ENCODE measurements around the gene MOSPD3. TPM values are rescaled to one million over a fixed set of nuclear protein-coding genes. Genes with fewer than 3 reads are reported as not detected.

Gene MOSPD3
- total RNA-seq, 2 experiments from 2014 or later = 14.4 to 19.9 TPM

- DNase-seq (peak; percentile 73), ATAC-seq (peak; percentile 45)
- intact Hi-C loops (cut with DNase I, micrococcal nuclease) = loop anchor here in 1 of 2 experiments (2.0 kb wide), 1 partner anchor 14 kb away; no protein-coding TSS in a partner anchor
- POLR2A ChIA-PET = interaction anchor here (1.2 kb wide), 1 partner anchor 17 kb away, joined by 3 read pairs; the partner anchor contains the start of gene FBXO24
- H3K27me3 Mint-ChIP-seq = no peaks in the 10 kb centered on the region
- CTCF ChIA-PET = interaction anchor here (0.6 to 1.5 kb wide), 4 partner anchors 10 to 87 kb away, joined by 3 to 5 read pairs (median 4); no protein-coding TSS in a partner anchor
- peak overlapping the region; percentile 2 for H3K4me3 Mint-ChIP-seq
- peaks cover 36% of the 10 kb centered on the region for H3K4me1 Mint-ChIP-seq
- no peaks in the 10 kb centered on the region for H3K9me3 Mint-ChIP-seq (ENCODE audit: low read depth)
- H3K27ac Mint-ChIP-seq = no peak overlapping the region
- H3K36me3 Mint-ChIP-seq (ENCODE audit: low read depth) = peaks cover 17% of the 10 kb centered on the region
Observed at GRCh38 chr7:100568896-100569844, 43.2 kb upstream of the MOSPD3 start.

GRCh38 chr7:100570954-100571828, 41.1 kb upstream of the MOSPD3 start:
- peak; percentile 25 for DNase-seq
- no peak overlapping the region for H3K27ac Mint-ChIP-seq
- peaks cover 13% of the 10 kb centered on the region for H3K36me3 Mint-ChIP-seq (ENCODE audit: low read depth)
- intact Hi-C loops (cut with DNase I, micrococcal nuclease) = no loop called here
- ChIA-PET CTCF (interaction anchor here (0.9 to 1.9 kb wide), 6 partner anchors 12 to 97 kb away, joined by 3 to 6 read pairs (median 3); partner anchors contain the start of genes FBXO24 and LRCH4), POLR2A (interaction anchor here (0.6 to 1.6 kb wide), 2 partner anchors 13 to 109 kb away, joined by 8 read pairs; no protein-coding TSS in a partner anchor)
- H3K4me3 Mint-ChIP-seq = no peak overlapping the region
- H3K27me3 Mint-ChIP-seq = no peaks in the 10 kb centered on the region
- ATAC-seq = no peak
- peaks cover 36% of the 10 kb centered on the region for H3K4me1 Mint-ChIP-seq
- H3K9me3 Mint-ChIP-seq (ENCODE audit: low read depth) = no peaks in the 10 kb centered on the region

GRCh38 chr7:100571829-100572116, 40.6 kb upstream of the MOSPD3 start:
- no peaks in the 10 kb centered on the region for H3K27me3 Mint-ChIP-seq
- no peak for DNase-seq
- peaks cover 16% of the 10 kb centered on the region for H3K36me3 Mint-ChIP-seq (ENCODE audit: low read depth)
- intact Hi-C loops (cut with DNase I, micrococcal nuclease) = no loop called here
- ATAC-seq = no peak
- no peak overlapping the region for H3K4me3 Mint-ChIP-seq
- peaks cover 36% of the 10 kb centered on the region for H3K4me1 Mint-ChIP-seq
- H3K9me3 Mint-ChIP-seq (ENCODE audit: low read depth) = no peaks in the 10 kb centered on the region
- POLR2A ChIA-PET = interaction anchor here (1.6 kb wide), 1 partner anchor 13 kb away, joined by 8 read pairs; no protein-coding TSS in a partner anchor
- CTCF ChIA-PET = interaction anchor here (0.9 to 1.9 kb wide), 4 partner anchors 12 to 29 kb away, joined by 3 to 6 read pairs (median 4); partner anchors contain the start of genes FBXO24 and LRCH4
- no peak overlapping the region for H3K27ac Mint-ChIP-seq

GRCh38 chr7:100572281-100572948, 39.9 kb upstream of the MOSPD3 start:
- Mint-ChIP-seq H3K27me3 (no peaks in the 10 kb centered on the region), H3K4me3 (no peak overlapping the region), H3K27ac (no peak overlapping the region), H3K36me3 (ENCODE audit: low read depth) (peaks cover 16% of the 10 kb centered on the region), H3K9me3 (ENCODE audit: low read depth) (no peaks in the 10 kb centered on the region), H3K4me1 (peaks cover 36% of the 10 kb centered on the region)
- ChIA-PET CTCF (no interaction called here), POLR2A (interaction anchor here (0.6 kb wide), 1 partner anchor 26 kb away, joined by 3 read pairs; no protein-coding TSS in a partner anchor)
- DNase-seq (no peak), ATAC-seq (no peak)
- intact Hi-C loops (cut with DNase I, micrococcal nuclease) = no loop called here

- H3K4me3 Mint-ChIP-seq = no peak overlapping the region
- ATAC-seq (no peak), DNase-seq (no peak)
- POLR2A ChIA-PET = interaction anchor here (0.6 kb wide), 1 partner anchor 27 kb away, joined by 3 read pairs; no protein-coding TSS in a partner anchor
- peaks cover 16% of the 10 kb centered on the region for H3K36me3 Mint-ChIP-seq (ENCODE audit: low read depth)
- CTCF ChIA-PET = no interaction called here
- H3K27ac Mint-ChIP-seq = no peak overlapping the region
- intact Hi-C loops (cut with DNase I, micrococcal nuclease) = no loop called here
- no peaks in the 10 kb centered on the region for H3K27me3 Mint-ChIP-seq
- no peaks in the 10 kb centered on the region for H3K9me3 Mint-ChIP-seq (ENCODE audit: low read depth)
- H3K4me1 Mint-ChIP-seq = peaks cover 29% of the 10 kb centered on the region
Observed at GRCh38 chr7:100572949-100573675, 39.2 kb upstream of the MOSPD3 start.

- ChIA-PET POLR2A (no interaction called here), CTCF (no interaction called here)
- Mint-ChIP-seq H3K27ac (no peak within 1 kb of the TSS), H3K4me3 (no peak within 1 kb of the TSS), H3K4me1 (peaks cover 25% of the 10 kb centered on the region), H3K36me3 (ENCODE audit: low read depth) (peaks cover 17% of the 10 kb centered on the region), H3K9me3 (ENCODE audit: low read depth) (no peaks in the 10 kb centered on the region), H3K27me3 (no peaks in the 10 kb centered on the region)
- no peak for ATAC-seq
- intact Hi-C loops (cut with DNase I, micrococcal nuclease) = no loop called here
- DNase-seq = no peak
Observed at GRCh38 chr7:100573691-100574361, 38.5 kb upstream of the MOSPD3 start, which contains the start of gene SAP25. Gene SAP25, minus strand, starts transcription at chr7:100573900. Its CDS starts 158 bp downstream, at chr7:100573742.

- ATAC-seq (no peak), DNase-seq (no peak)
- H3K27me3 Mint-ChIP-seq = no peaks in the 10 kb centered on the region
- POLR2A ChIA-PET = no interaction called here
- H3K9me3 Mint-ChIP-seq (ENCODE audit: low read depth) = no peaks in the 10 kb centered on the region
- H3K4me3 Mint-ChIP-seq = no peak overlapping the region
- CTCF ChIA-PET = no interaction called here
- H3K27ac Mint-ChIP-seq = no peak overlapping the region
- peaks cover 20% of the 10 kb centered on the region for H3K36me3 Mint-ChIP-seq (ENCODE audit: low read depth)
- intact Hi-C loops (cut with DNase I, micrococcal nuclease) = no loop called here
- H3K4me1 Mint-ChIP-seq = peaks cover 17% of the 10 kb centered on the region
Observed at GRCh38 chr7:100574362-100575205, 37.8 kb upstream of the MOSPD3 start.

GRCh38 chr7:100575206-100575631, 37.1 kb upstream of the MOSPD3 start:
- peaks cover 22% of the 10 kb centered on the region for H3K36me3 Mint-ChIP-seq (ENCODE audit: low read depth)
- H3K4me3 Mint-ChIP-seq = no peak overlapping the region
- H3K4me1 Mint-ChIP-seq = peaks cover 13% of the 10 kb centered on the region
- no peaks in the 10 kb centered on the region for H3K27me3 Mint-ChIP-seq
- intact Hi-C loops (cut with DNase I, micrococcal nuclease) = no loop called here
- H3K27ac Mint-ChIP-seq = no peak overlapping the region
- no peaks in the 10 kb centered on the region for H3K9me3 Mint-ChIP-seq (ENCODE audit: low read depth)
- ChIA-PET CTCF (no interaction called here), POLR2A (no interaction called here)
- ATAC-seq = no peak
- no peak for DNase-seq

- POLR2A ChIA-PET = no interaction called here
Observed at GRCh38 chr7:100575746-100576383, 36.5 kb upstream of the MOSPD3 start.

More at GRCh38 chr7:100575746-100576383, 36.5 kb upstream of the MOSPD3 start:
- intact Hi-C loops (cut with DNase I, micrococcal nuclease) = no loop called here
- CTCF ChIA-PET = no interaction called here
- H3K9me3 Mint-ChIP-seq (ENCODE audit: low read depth) = no peaks in the 10 kb centered on the region
- no peak overlapping the region for H3K4me3 Mint-ChIP-seq
- H3K36me3 Mint-ChIP-seq (ENCODE audit: low read depth) = peaks cover 22% of the 10 kb centered on the region
- H3K27me3 Mint-ChIP-seq = no peaks in the 10 kb centered on the region
- H3K4me1 Mint-ChIP-seq = peaks cover 9% of the 10 kb centered on the region
- ATAC-seq (no peak), DNase-seq (no peak)
- H3K27ac Mint-ChIP-seq = no peak overlapping the region
